ACC112 (cell line): ENCODE results near the gene C11orf58.

Experiments used
- H2AFZ ChIP-seq: fragments of 200-600 bp; sonication (generic); one replicate; pipeline ENCODE4 v1.6.0; 2017; ENCODE audit warnings: antibody characterized with exemption, low read length; ENCODE audit not compliant: unreplicated experiment
- H3K27ac ChIP-seq: fragments of 200-600 bp; sonication (generic); 2 replicates; pipeline ENCODE4 v1.5.1; 2014; ENCODE audit warnings: low read depth, mild to moderate bottlenecking, antibody characterized with exemption, low read length, moderate library complexity
- H3K27me3 ChIP-seq: fragments of 200-600 bp; sonication (generic); 2 replicates; pipeline ENCODE4 v1.6.1; 2014; ENCODE audit warnings: mild to moderate bottlenecking, antibody characterized with exemption, low read length, moderate library complexity, mixed read lengths; ENCODE audit not compliant: insufficient read depth
- H3K36me3 ChIP-seq: fragments of 200-600 bp; sonication (generic); 2 replicates; pipeline ENCODE4 v1.6.1; 2016; ENCODE audit warnings: mild to moderate bottlenecking, antibody characterized with exemption, low read length, moderate library complexity, mixed read lengths; ENCODE audit not compliant: insufficient read depth
- H3K4me1 ChIP-seq: fragments of 200-600 bp; sonication (generic); one replicate; pipeline ENCODE4 v1.6.1; 2016; ENCODE audit warnings: low read length, mixed read lengths; ENCODE audit not compliant: insufficient read depth, unreplicated experiment, control insufficient read depth
- H3K4me3 ChIP-seq: fragments of 200-600 bp; sonication (generic); 2 replicates; pipeline ENCODE4 v1.5.1; 2014; ENCODE audit warnings: mild to moderate bottlenecking, low read depth, low read length
- H3K79me2 ChIP-seq: fragments of 200-600 bp; sonication (generic); one replicate; pipeline ENCODE4 v1.6.0; 2016; ENCODE audit warnings: low read length; ENCODE audit not compliant: control insufficient read depth, unreplicated experiment, insufficient read depth

The C11orf58 gene

GRCh38 chr11:16777613-16777975 is 39.1 kb downstream of the C11orf58 start:
- Histone ChIP-seq H3K36me3 (no peaks in the 10 kb centered on the region), H3K4me1 (no peaks in the 10 kb centered on the region), H3K79me2 (no peaks in the 10 kb centered on the region), H3K4me3 (no peak overlapping the region), H2AFZ (no peak overlapping the region), H3K27ac (no peak overlapping the region), H3K27me3 (peaks cover 24% of the 10 kb centered on the region)

- Histone ChIP-seq H3K27ac (no peak overlapping the region), H3K4me1 (no peaks in the 10 kb centered on the region)
Measured at GRCh38 chr11:16778286-16778685, 39.8 kb downstream of the C11orf58 start.

GRCh38 chr11:16778876-16779275 is 40.4 kb downstream of the C11orf58 start:
- Histone ChIP-seq H3K27me3 (peaks cover 11% of the 10 kb centered on the region), H3K36me3 (no peaks in the 10 kb centered on the region), H3K27ac (no peak overlapping the region), H3K79me2 (no peaks in the 10 kb centered on the region), H3K4me1 (no peaks in the 10 kb centered on the region), H2AFZ (no peak overlapping the region), H3K4me3 (no peak overlapping the region)

More at GRCh38 chr11:16778286-16778685, 39.8 kb downstream of the C11orf58 start:
- H3K27me3 ChIP-seq, result peaks cover 17% of the 10 kb centered on the region
- H3K36me3 ChIP-seq, result no peaks in the 10 kb centered on the region
- no peak overlapping the region for H2AFZ ChIP-seq
- H3K4me3 ChIP-seq, result no peak overlapping the region
- no peaks in the 10 kb centered on the region for H3K79me2 ChIP-seq

- H3K79me2 ChIP-seq, result no peaks in the 10 kb centered on the region
- H3K36me3 ChIP-seq, result no peaks in the 10 kb centered on the region
- no peaks in the 10 kb centered on the region for H3K4me1 ChIP-seq
- peaks cover 5% of the 10 kb centered on the region for H3K27me3 ChIP-seq
- no peak overlapping the region for H3K4me3 ChIP-seq
- H2AFZ ChIP-seq, result no peak overlapping the region
- H3K27ac ChIP-seq, result no peak overlapping the region
Measured at GRCh38 chr11:16779436-16779835, 41.0 kb downstream of the C11orf58 start.

GRCh38 chr11:16780146-16780545 is 41.7 kb downstream of the C11orf58 start:
- Histone ChIP-seq H3K79me2 (no peaks in the 10 kb centered on the region), H3K27ac (no peak overlapping the region), H3K4me1 (no peaks in the 10 kb centered on the region), H3K36me3 (no peaks in the 10 kb centered on the region), H2AFZ (no peak overlapping the region), H3K27me3 (no peaks in the 10 kb centered on the region), H3K4me3 (no peak overlapping the region)

- no peak overlapping the region for H3K4me3 ChIP-seq
Measured at GRCh38 chr11:16780698-16781550, 42.5 kb downstream of the C11orf58 start.

GRCh38 chr11:16781936-16782919 is 43.8 kb downstream of the C11orf58 start:
- Histone ChIP-seq H3K27ac (no peak overlapping the region), H2AFZ (no peak overlapping the region), H3K79me2 (no peaks in the 10 kb centered on the region), H3K27me3 (no peaks in the 10 kb centered on the region), H3K36me3 (no peaks in the 10 kb centered on the region), H3K4me3 (no peak overlapping the region), H3K4me1 (peaks cover 17% of the 10 kb centered on the region)

More at GRCh38 chr11:16780698-16781550, 42.5 kb downstream of the C11orf58 start:
- peaks cover 4% of the 10 kb centered on the region for H3K4me1 ChIP-seq
- no peaks in the 10 kb centered on the region for H3K36me3 ChIP-seq
- no peak overlapping the region for H3K27ac ChIP-seq
- no peak overlapping the region for H2AFZ ChIP-seq
- H3K79me2 ChIP-seq, result no peaks in the 10 kb centered on the region
- H3K27me3 ChIP-seq, result no peaks in the 10 kb centered on the region

- peaks cover 27% of the 10 kb centered on the region for H3K4me1 ChIP-seq
- no peak overlapping the region for H3K4me3 ChIP-seq
- H2AFZ ChIP-seq, result no peak overlapping the region
- H3K27ac ChIP-seq, result no peak overlapping the region
- H3K27me3 ChIP-seq, result no peaks in the 10 kb centered on the region
- no peaks in the 10 kb centered on the region for H3K79me2 ChIP-seq
- no peaks in the 10 kb centered on the region for H3K36me3 ChIP-seq
Measured at GRCh38 chr11:16783321-16783801, 44.9 kb downstream of the C11orf58 start.

- H2AFZ ChIP-seq, result no peak overlapping the region
- no peaks in the 10 kb centered on the region for H3K79me2 ChIP-seq
- H3K4me3 ChIP-seq, result no peak overlapping the region
- no peaks in the 10 kb centered on the region for H3K27me3 ChIP-seq
- H3K27ac ChIP-seq, result no peak overlapping the region
- H3K4me1 ChIP-seq, result peaks cover 34% of the 10 kb centered on the region
- H3K36me3 ChIP-seq, result no peaks in the 10 kb centered on the region
Measured at GRCh38 chr11:16784097-16784496, 45.6 kb downstream of the C11orf58 start.

- H3K4me1 ChIP-seq, result peaks cover 37% of the 10 kb centered on the region
- H3K27ac ChIP-seq, result no peak overlapping the region
Measured at GRCh38 chr11:16784666-16785065, 46.2 kb downstream of the C11orf58 start.

More at GRCh38 chr11:16784666-16785065, 46.2 kb downstream of the C11orf58 start:
- no peaks in the 10 kb centered on the region for H3K27me3 ChIP-seq
- no peaks in the 10 kb centered on the region for H3K79me2 ChIP-seq
- H3K36me3 ChIP-seq, result no peaks in the 10 kb centered on the region
- H3K4me3 ChIP-seq, result no peak overlapping the region
- H2AFZ ChIP-seq, result no peak overlapping the region
